GM18505 (cell line): Measurements from ENCODE around the gene CCL17.
"Not testable (repeated sequence)": the region's sequence is repeated elsewhere in the genome, so short reads cannot be mapped to it uniquely, and the experiment has no call there.

Experiments
- ATAC-seq: cut with Tn5 transposase; IDR thresholded peaks from one replicate; pipeline ENCODE4 v1.9.1; 2021; ENCODE audit not compliant: unreplicated experiment
- POLR2A ChIP-seq: IDR thresholded peaks from 4 replicates; pipeline ENCODE4 v1.6.1; 2011; ENCODE audit warnings: borderline replicate concordance; ENCODE audit not compliant: insufficient read depth, insufficient read length; ENCODE audit errors: extremely low read depth

Gene CCL17

GRCh38 chr16:57416084-57416483 lies 11.5 kb downstream of the CCL17 start:
- no peak for ATAC-seq
- no peak for TF ChIP-seq POLR2A

- ATAC-seq: no peak
- TF ChIP-seq POLR2A: no peak
Measured at GRCh38 chr16:57419506-57419905, 14.9 kb downstream of the CCL17 start.

- no peak for TF ChIP-seq POLR2A
- ATAC-seq: no peak
Measured at GRCh38 chr16:57422026-57422944, 17.7 kb downstream of the CCL17 start.

GRCh38 chr16:57423152-57423551 lies 18.6 kb downstream of the CCL17 start:
- no peak for TF ChIP-seq POLR2A

GRCh38 chr16:57424583-57424982 lies 20.0 kb downstream of the CCL17 start:
- no peak for ATAC-seq
- no peak for TF ChIP-seq POLR2A

More at GRCh38 chr16:57423152-57423551, 18.6 kb downstream of the CCL17 start:
- ATAC-seq: no peak

GRCh38 chr16:57426356-57426755 lies 21.8 kb downstream of the CCL17 start:
- TF ChIP-seq POLR2A: no peak
- ATAC-seq: no peak

GRCh38 chr16:57427307-57427706 lies 22.7 kb downstream of the CCL17 start:
- no peak for TF ChIP-seq POLR2A

GRCh38 chr16:57427824-57428223 lies 23.3 kb downstream of the CCL17 start:
- TF ChIP-seq POLR2A: no peak
- no peak for ATAC-seq

More at GRCh38 chr16:57427307-57427706, 22.7 kb downstream of the CCL17 start:
- ATAC-seq: no peak

- no peak for TF ChIP-seq POLR2A
Measured at GRCh38 chr16:57430955-57431354, 26.4 kb downstream of the CCL17 start.

GRCh38 chr16:57432505-57432904 lies 27.9 kb downstream of the CCL17 start:
- no peak for ATAC-seq
- TF ChIP-seq POLR2A: no peak

More at GRCh38 chr16:57430955-57431354, 26.4 kb downstream of the CCL17 start:
- ATAC-seq: no peak

- no peak for TF ChIP-seq POLR2A
- ATAC-seq: no peak
Measured at GRCh38 chr16:57432989-57433388, 28.4 kb downstream of the CCL17 start.

GRCh38 chr16:57434003-57434402 lies 29.4 kb downstream of the CCL17 start:
- ATAC-seq: no peak
- no peak for TF ChIP-seq POLR2A

GRCh38 chr16:57435838-57436237 lies 31.3 kb downstream of the CCL17 start:
- ATAC-seq: no peak
- TF ChIP-seq POLR2A: no peak

GRCh38 chr16:57439947-57440346 lies 35.4 kb downstream of the CCL17 start:
- not testable (repeated sequence) for ATAC-seq

- not testable (repeated sequence) for ATAC-seq
Measured at GRCh38 chr16:57440551-57440950, 36.0 kb downstream of the CCL17 start.
